Hepatocyte (in vitro differentiated cells): ENCODE results near the gene CD300E. TPM values are rescaled to one million over a fixed set of nuclear protein-coding genes. Genes with fewer than 3 reads are reported as not detected.

Experiments
- DNase-seq: peaks from one replicate; pipeline ENCODE4 v3.0.0-alpha.2; 2016; ENCODE audit warnings: low spot score
- H2AFZ ChIP-seq: fragments of 200-600 bp; sonication (generic); 2 replicates; pipeline ENCODE4 v1.6.0; 2016; ENCODE audit warnings: antibody characterized with exemption, mild to moderate bottlenecking
- H3K27ac ChIP-seq: fragments of 200-600 bp; sonication (generic); 2 replicates; pipeline ENCODE4 v1.5.1; 2016; ENCODE audit warnings: mild to moderate bottlenecking
- H3K27me3 ChIP-seq: fragments of 200-600 bp; sonication (generic); 2 replicates; pipeline ENCODE4 v1.6.1; 2016
- H3K36me3 ChIP-seq: fragments of 200-600 bp; sonication (generic); replicated peaks from 2 replicates; pipeline ENCODE4 v1.5.1; 2016; ENCODE audit warnings: low read depth; ENCODE audit not compliant: insufficient read depth
- H3K4me1 ChIP-seq: fragments of 200-600 bp; sonication (generic); 2 replicates; pipeline ENCODE4 v1.5.1; 2016; ENCODE audit warnings: mild to moderate bottlenecking, moderate library complexity; ENCODE audit not compliant: insufficient read depth
- H3K4me2 ChIP-seq: fragments of 200-600 bp; sonication (generic); 2 replicates; pipeline ENCODE4 v1.6.0; 2016
- H3K4me3 ChIP-seq: fragments of 200-600 bp; sonication (generic); 2 replicates; pipeline ENCODE4 v1.5.1; 2016; ENCODE audit warnings: mild to moderate bottlenecking
- H3K79me2 ChIP-seq: fragments of 200-600 bp; sonication (generic); 2 replicates; pipeline ENCODE4 v1.6.0; 2017; ENCODE audit warnings: mild to moderate bottlenecking
- H3K9me2 ChIP-seq: fragments of 200-600 bp; sonication (generic); replicated peaks from 2 replicates; pipeline ENCODE4 v1.6.0; 2017; ENCODE audit warnings: mild to moderate bottlenecking; ENCODE audit not compliant: insufficient read depth
- H3K9me3 ChIP-seq: fragments of 200-600 bp; sonication (generic); 2 replicates; pipeline ENCODE4 v1.5.1; 2016; ENCODE audit warnings: low read depth, mild to moderate bottlenecking
- H4K20me1 ChIP-seq: fragments of 200-600 bp; sonication (generic); 2 replicates; pipeline ENCODE4 v1.6.0; 2016; ENCODE audit warnings: mild to moderate bottlenecking; ENCODE audit not compliant: insufficient read depth, poor library complexity, severe bottlenecking
- CTCF ChIP-seq: fragments of 200-600 bp; sonication (generic); IDR thresholded peaks from 2 replicates; pipeline ENCODE4 v1.5.1; 2016; ENCODE audit warnings: antibody characterized with exemption, mild to moderate bottlenecking; ENCODE audit not compliant: poor library complexity
- EZH2 ChIP-seq: fragments of 200-600 bp; sonication (generic); IDR thresholded peaks from 2 replicates; pipeline ENCODE4 v1.6.1; 2016; ENCODE audit warnings: antibody characterized with exemption, mild to moderate bottlenecking, borderline replicate concordance
- EZH2phosphoT487 ChIP-seq: fragments of 200-600 bp; sonication (generic); IDR thresholded peaks from one replicate; pipeline ENCODE4 v1.6.1; 2018; ENCODE audit warnings: antibody characterized with exemption, mild to moderate bottlenecking, low read depth, moderate library complexity; ENCODE audit not compliant: unreplicated experiment, severe bottlenecking
- WGBS: methylation state at CpG from one replicate; pipeline ENCODE4 v1.1.6; 2016; ENCODE audit warnings: low lambda C conversion rate; ENCODE audit errors: missing lambda C conversion rate; 5-methylcytosine and 5-hydroxymethylcytosine counted together
- polyA plus RNA-seq: library from polyadenylated mRNA; unstranded; fragments of >200 nt; fragmentation: Nextera tagmentation; extraction: Ambion mirVana; gene quantifications from 2 replicates; pipeline ENCODE4 v1.2.1, GENCODE V29; 2016
- total RNA-seq: library from RNA; depleted of rRNA; stranded (reverse); fragments of >200 nt; gene quantifications from 2 replicates; pipeline ENCODE4 v1.2.3, GENCODE V29; 2014

Gene CD300E
- total and polyA plus RNA-seq, 2 experiments from 2014 or later = 0.03 to 0.37 TPM

GRCh38 chr17:74608511-74608910, 15.0 kb downstream of the CD300E start:
- WGBS = 89% methylated on average over 3 of the region's 3 CpGs
- no peaks in the 10 kb centered on the region for H4K20me1 ChIP-seq
- H3K79me2 ChIP-seq = no peaks in the 10 kb centered on the region
- H3K4me3 ChIP-seq = no peak overlapping the region
- TF ChIP-seq EZH2phosphoT487 (no peak), EZH2 (no peak), CTCF (no peak)
- H3K27me3 ChIP-seq = peaks cover 7% of the 10 kb centered on the region
- H3K27ac ChIP-seq = no peak overlapping the region
- no peak for DNase-seq
- H3K4me1 ChIP-seq = peaks cover 3% of the 10 kb centered on the region
- H3K9me3 ChIP-seq = no peaks in the 10 kb centered on the region
- H2AFZ ChIP-seq = no peak overlapping the region
- H3K4me2 ChIP-seq = no peak overlapping the region
- no peaks in the 10 kb centered on the region for H3K36me3 ChIP-seq
- H3K9me2 ChIP-seq = no peaks in the 10 kb centered on the region

- no peak for TF ChIP-seq EZH2
- TF ChIP-seq CTCF = no peak
- TF ChIP-seq EZH2phosphoT487 = no peak
Observed at GRCh38 chr17:74607221-74607620, 16.3 kb downstream of the CD300E start.

GRCh38 chr17:74606050-74606449, 17.5 kb downstream of the CD300E start:
- Histone ChIP-seq H3K27ac (no peak overlapping the region), H4K20me1 (no peaks in the 10 kb centered on the region), H3K9me3 (no peaks in the 10 kb centered on the region), H3K36me3 (no peaks in the 10 kb centered on the region), H3K4me2 (no peak overlapping the region), H3K4me1 (peaks cover 3% of the 10 kb centered on the region), H3K27me3 (peaks cover 7% of the 10 kb centered on the region), H3K79me2 (no peaks in the 10 kb centered on the region), H2AFZ (no peak overlapping the region), H3K4me3 (no peak overlapping the region), H3K9me2 (no peaks in the 10 kb centered on the region)
- WGBS = 97% methylated on average over 8 of the region's 8 CpGs
- TF ChIP-seq EZH2 (no peak), CTCF (no peak), EZH2phosphoT487 (no peak)
- DNase-seq = no peak

More at GRCh38 chr17:74607221-74607620, 16.3 kb downstream of the CD300E start:
- Histone ChIP-seq H3K27me3 (peaks cover 7% of the 10 kb centered on the region), H4K20me1 (no peaks in the 10 kb centered on the region), H3K9me3 (no peaks in the 10 kb centered on the region), H3K27ac (no peak overlapping the region), H3K9me2 (no peaks in the 10 kb centered on the region), H3K36me3 (no peaks in the 10 kb centered on the region), H3K4me3 (no peak overlapping the region), H3K4me2 (no peak overlapping the region), H3K4me1 (peaks cover 3% of the 10 kb centered on the region), H2AFZ (no peak overlapping the region), H3K79me2 (no peaks in the 10 kb centered on the region)
- no peak for DNase-seq
- WGBS = 90% methylated on average over 1 of the region's 1 CpG

GRCh38 chr17:74605361-74605760, 18.2 kb downstream of the CD300E start:
- H3K4me3 ChIP-seq = no peak overlapping the region
- H3K79me2 ChIP-seq = no peaks in the 10 kb centered on the region
- WGBS = 60% methylated on average over 10 of the region's 10 CpGs
- no peaks in the 10 kb centered on the region for H3K9me2 ChIP-seq
- no peak overlapping the region for H2AFZ ChIP-seq
- H3K36me3 ChIP-seq = no peaks in the 10 kb centered on the region
- DNase-seq = peak; percentile 78
- no peak for TF ChIP-seq EZH2
- TF ChIP-seq CTCF = no peak
- no peak for TF ChIP-seq EZH2phosphoT487
- peaks cover 7% of the 10 kb centered on the region for H3K27me3 ChIP-seq
- H4K20me1 ChIP-seq = no peaks in the 10 kb centered on the region
- H3K27ac ChIP-seq = peak overlapping the region; percentile 74
- H3K9me3 ChIP-seq = no peaks in the 10 kb centered on the region
- no peak overlapping the region for H3K4me2 ChIP-seq
- peaks cover 3% of the 10 kb centered on the region for H3K4me1 ChIP-seq
